Transverse colon (tissue), 4 donors: ENCODE results near the gene NFASC.

ENCODE experiments used
- CTCF ChIP-seq, 5 experiments: fragments of 200-600 bp in 3 of 5; fragments of 450-650 bp in 2 of 5; sonication (generic) in 3 of 5; IDR thresholded peaks; 1 replicate in 2 of 5; 2 replicates in 3 of 5; pipeline ENCODE4 v1.5.1; 2016 to 2017; ENCODE audit warnings: antibody characterized with exemption in 5 of 5, inconsistent platforms in 3 of 5, mild to moderate bottlenecking in 2 of 5, moderate library complexity in 1 of 5
- POLR2A ChIP-seq: fragments of 450-650 bp; IDR thresholded peaks from one replicate; pipeline ENCODE4 v1.6.1; 2016; ENCODE audit warnings: antibody characterized with exemption, mild to moderate bottlenecking, moderate library complexity
- POLR2AphosphoS5 ChIP-seq, 3 donors: sonication (generic); formaldehyde crosslinking; IDR thresholded peaks; one replicate each; pipeline ENCODE4 v1.6.1; 2016; ENCODE audit warnings: antibody characterized with exemption in 3 of 3

- TF ChIP-seq POLR2AphosphoS5 (IDR thresholded peaks at IDR 0.05) (no peak), CTCF (IDR thresholded peaks at IDR 0.05) (no peak), POLR2A (no peak)
Observed at GRCh38 chr1:204826970-204827369, 43.7 kb upstream of the NFASC start.
